Retinal pigment epithelial cell (primary cell): ENCODE data around the gene MYBL2.
"Not testable (repeated sequence)": the region's sequence is repeated elsewhere in the genome, so short reads cannot be mapped to it uniquely, and the experiment has no call there.

Experiments used
- DNase-seq: peaks from one replicate; pipeline ENCODE4 v3.0.0-alpha.2; 2010; ENCODE audit warnings: low read depth
- H3K4me3 ChIP-seq: 2 replicates; pipeline ENCODE4 v1.5.1; 2011; ENCODE audit warnings: mild to moderate bottlenecking, low read length, control low read depth, moderate library complexity
- TF ChIP-seq, protein P1 (sequence below): conservative IDR thresholded peaks from 2 replicates; pipeline ENCODE4 v1.5.1; 2011; ENCODE audit warnings: low read depth, low read length, control low read depth, inconsistent platforms

MYBL2 gene

GRCh38 chr20:43751167-43752050 lies 84.5 kb downstream of the MYBL2 start:
- no peak overlapping the region for H3K4me3 ChIP-seq
- no peak for DNase-seq
- TF ChIP-seq, protein P1, sequence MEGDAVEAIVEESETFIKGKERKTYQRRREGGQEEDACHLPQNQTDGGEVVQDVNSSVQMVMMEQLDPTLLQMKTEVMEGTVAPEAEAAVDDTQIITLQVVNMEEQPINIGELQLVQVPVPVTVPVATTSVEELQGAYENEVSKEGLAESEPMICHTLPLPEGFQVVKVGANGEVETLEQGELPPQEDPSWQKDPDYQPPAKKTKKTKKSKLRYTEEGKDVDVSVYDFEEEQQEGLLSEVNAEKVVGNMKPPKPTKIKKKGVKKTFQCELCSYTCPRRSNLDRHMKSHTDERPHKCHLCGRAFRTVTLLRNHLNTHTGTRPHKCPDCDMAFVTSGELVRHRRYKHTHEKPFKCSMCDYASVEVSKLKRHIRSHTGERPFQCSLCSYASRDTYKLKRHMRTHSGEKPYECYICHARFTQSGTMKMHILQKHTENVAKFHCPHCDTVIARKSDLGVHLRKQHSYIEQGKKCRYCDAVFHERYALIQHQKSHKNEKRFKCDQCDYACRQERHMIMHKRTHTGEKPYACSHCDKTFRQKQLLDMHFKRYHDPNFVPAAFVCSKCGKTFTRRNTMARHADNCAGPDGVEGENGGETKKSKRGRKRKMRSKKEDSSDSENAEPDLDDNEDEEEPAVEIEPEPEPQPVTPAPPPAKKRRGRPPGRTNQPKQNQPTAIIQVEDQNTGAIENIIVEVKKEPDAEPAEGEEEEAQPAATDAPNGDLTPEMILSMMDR = no peak

DNA sequence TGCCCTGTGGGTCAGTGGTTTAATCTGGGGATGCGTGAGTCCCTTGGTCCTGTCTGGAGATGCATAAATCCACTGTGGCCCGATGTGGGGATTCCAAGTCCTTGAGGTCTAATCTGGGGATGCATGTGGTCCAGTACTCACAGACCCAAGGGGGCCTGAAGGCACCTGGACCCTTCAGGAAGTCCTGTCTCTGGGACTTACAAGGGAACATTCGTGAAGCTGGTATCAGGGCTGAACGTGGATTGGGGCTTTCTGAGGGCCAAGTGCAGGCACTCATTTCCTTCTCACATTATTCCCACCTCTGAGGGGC lies 85.1 kb downstream of the MYBL2 start:
- DNase-seq = no peak
- TF ChIP-seq, protein P1 = no peak
- H3K4me3 ChIP-seq = no peak overlapping the region

DNA sequence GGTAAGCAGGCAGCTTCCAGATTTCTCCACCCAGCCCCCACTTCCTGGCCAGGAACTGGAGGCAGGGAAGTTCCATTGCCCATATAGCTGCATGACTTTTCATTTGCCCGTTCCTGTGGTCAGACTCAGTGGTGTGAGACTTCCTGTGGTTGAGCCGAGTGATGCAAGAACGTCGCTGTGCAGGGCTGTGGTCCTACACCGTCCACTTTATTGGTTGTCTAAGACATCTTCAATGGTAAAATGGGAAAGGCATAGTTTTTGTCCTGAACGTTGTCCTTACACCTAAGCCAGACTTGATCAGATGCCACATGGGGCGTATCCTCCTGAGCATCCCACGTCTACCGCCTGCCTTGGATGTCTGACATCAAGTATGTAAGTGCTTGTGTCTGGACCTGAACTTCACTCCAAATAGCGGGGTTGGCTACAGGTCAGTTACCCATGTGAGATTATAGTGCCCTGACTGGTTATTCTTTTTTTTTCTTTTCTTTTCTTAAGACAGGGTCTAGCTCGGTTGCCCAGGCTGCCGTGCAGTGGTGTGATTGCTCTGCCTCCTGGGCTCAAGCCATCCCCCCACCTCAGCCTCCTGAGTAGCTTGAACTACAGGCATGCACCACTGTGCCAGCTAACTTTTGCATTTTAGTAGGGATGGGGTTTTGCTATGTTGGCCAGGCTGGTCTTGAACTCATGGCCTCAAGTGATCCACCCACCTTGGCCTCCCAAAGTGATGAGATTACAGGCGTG lies 85.8 kb downstream of the MYBL2 start:
- TF ChIP-seq, protein P1 = no peak
- H3K4me3 ChIP-seq = no peak overlapping the region
- DNase-seq = no peak

DNA sequence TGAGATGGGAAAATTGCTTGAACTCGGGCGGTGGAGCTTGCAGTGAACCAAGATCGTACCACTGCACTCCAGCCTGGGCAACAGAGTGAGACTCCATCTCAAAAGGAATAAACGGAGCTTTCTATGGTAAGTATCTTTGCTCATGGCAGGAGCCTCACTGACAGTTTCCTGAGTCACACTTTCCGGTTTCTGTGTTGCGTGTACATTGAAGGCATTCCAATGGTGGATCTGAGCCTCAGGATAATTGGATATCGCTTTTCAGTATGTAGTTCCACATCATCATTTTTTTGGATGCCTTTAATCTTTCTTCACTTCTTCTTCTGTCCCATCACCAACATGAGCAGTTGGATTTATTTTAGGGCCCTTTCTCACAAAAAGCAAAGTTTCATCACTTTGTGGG lies 88.5 kb downstream of the MYBL2 start:
- TF ChIP-seq, protein P1 = no peak
- no peak overlapping the region for H3K4me3 ChIP-seq
- no peak for DNase-seq

GRCh38 chr20:43755851-43756250 lies 88.9 kb downstream of the MYBL2 start:
- no peak for DNase-seq
- no peak overlapping the region for H3K4me3 ChIP-seq
- TF ChIP-seq, protein P1 = no peak

- H3K4me3 ChIP-seq, DNase-seq: not testable (repeated sequence)
Observed at GRCh38 chr20:43757888-43758287, 91.0 kb downstream of the MYBL2 start.

DNA sequence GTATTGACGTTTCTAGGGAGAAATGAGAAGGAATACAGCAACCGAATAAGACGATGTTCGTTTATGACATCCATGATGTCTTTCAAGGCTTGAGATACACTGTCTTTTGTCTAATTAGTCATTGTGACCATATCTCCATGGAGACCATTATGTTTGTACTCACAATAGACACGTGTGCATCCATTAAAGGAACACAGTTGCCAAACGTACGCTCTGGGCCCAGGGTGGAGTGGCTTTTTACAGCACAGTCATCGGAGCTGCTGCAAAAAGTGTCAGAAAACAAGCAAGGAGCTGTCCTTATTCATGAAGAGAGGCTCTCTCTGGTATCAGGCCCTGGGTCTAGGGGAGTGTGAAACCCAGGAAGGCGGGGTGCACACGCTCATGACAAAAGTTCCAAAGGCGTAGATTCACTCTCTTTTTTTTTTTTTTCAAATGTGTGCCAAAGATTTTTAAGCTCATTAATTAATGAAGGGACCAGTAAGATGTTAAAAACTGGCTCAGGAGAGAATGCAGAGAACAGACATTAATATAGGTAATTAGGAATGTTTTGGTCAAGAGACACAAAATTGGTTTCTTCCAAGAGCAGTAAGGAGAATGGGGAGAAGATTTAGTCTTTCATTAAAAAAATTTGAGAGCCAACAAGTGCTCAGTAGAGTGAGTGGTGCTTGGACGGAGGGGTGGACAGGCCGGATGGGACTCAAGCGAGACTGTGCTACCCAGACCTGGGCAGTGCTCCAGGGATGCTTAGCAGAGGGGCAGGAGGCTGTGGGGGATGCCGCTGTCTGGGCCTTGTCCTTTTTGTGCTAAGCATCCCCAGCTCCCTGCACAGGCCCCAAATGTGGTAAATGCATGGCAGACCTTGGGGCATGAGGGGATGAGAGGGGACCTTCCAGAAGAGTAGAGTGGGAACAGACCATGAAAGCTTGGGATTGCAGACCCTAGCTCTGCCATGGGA lies 94.7 kb downstream of the MYBL2 start:
- no peak overlapping the region for H3K4me3 ChIP-seq
- TF ChIP-seq, protein P1 = no peak
- DNase-seq = no peak
